ENCODE data around the gene HELZ. TPM values are rescaled to one million over a fixed set of nuclear protein-coding genes. Genes with fewer than 3 reads are reported as not detected.
"Not testable (repeated sequence)": the region's sequence is repeated elsewhere in the genome, so short reads cannot be mapped to it uniquely, and the experiment has no call there.

HELZ gene
- total RNA-seq, 4 donors from 2014 or later, result 63.5 to 123 (median 87.6) TPM

- ATAC-seq (ENCODE audit: low FRiP score) (no peak), DNase-seq (ENCODE audit: low spot score) (no peak)
- no peak for TF ChIP-seq CTCF (IDR thresholded peaks at IDR 0.05)
Observed at GRCh38 chr17:67096609-67097008, 148.4 kb downstream of the HELZ start.

- no peak for DNase-seq (ENCODE audit: low spot score)
- ATAC-seq (ENCODE audit: low FRiP score), result no peak
Observed at GRCh38 chr17:67095803-67096202, 149.2 kb downstream of the HELZ start.

GRCh38 chr17:67095291-67095690 is 149.7 kb downstream of the HELZ start:
- peak; percentile 48 for ATAC-seq (ENCODE audit: low FRiP score)
- not testable (repeated sequence) for DNase-seq (ENCODE audit: low spot score)

More at GRCh38 chr17:67095803-67096202, 149.2 kb downstream of the HELZ start:
- TF ChIP-seq CTCF (IDR thresholded peaks at IDR 0.05), result no peak

GRCh38 chr17:67093348-67093747 is 151.6 kb downstream of the HELZ start:
- DNase-seq (ENCODE audit: low spot score) (no peak), ATAC-seq (ENCODE audit: low FRiP score) (no peak)
- no peak for TF ChIP-seq CTCF (IDR thresholded peaks at IDR 0.05)

GRCh38 chr17:67092710-67093109 is 152.3 kb downstream of the HELZ start:
- not testable (repeated sequence) for ATAC-seq (ENCODE audit: low FRiP score); DNase-seq (ENCODE audit: low spot score)

- DNase-seq (ENCODE audit: low spot score) (no peak), ATAC-seq (ENCODE audit: low FRiP score) (no peak)
- no peak for TF ChIP-seq CTCF (IDR thresholded peaks at IDR 0.05)
Observed at GRCh38 chr17:67092291-67092690, 152.7 kb downstream of the HELZ start.

- no peak for DNase-seq (ENCODE audit: low spot score)
- TF ChIP-seq CTCF (IDR thresholded peaks at IDR 0.05), result no peak
- ATAC-seq (ENCODE audit: low FRiP score), result no peak
Observed at GRCh38 chr17:67090341-67090740, 154.7 kb downstream of the HELZ start.

GRCh38 chr17:67088639-67089038 is 156.4 kb downstream of the HELZ start:
- DNase-seq (ENCODE audit: low spot score) (no peak), ATAC-seq (ENCODE audit: low FRiP score) (no peak)
- TF ChIP-seq CTCF (IDR thresholded peaks at IDR 0.05), result no peak
